DND-41 (cell line): ENCODE results near the gene PDZD8.

Experiments used
- ATAC-seq: fragments of 200-7000 bp; cut with Tn5 transposase; 3 replicates; pipeline ENCODE4 v1.9.1; 2021; ENCODE audit warnings: low read depth; ENCODE audit not compliant: insufficient read depth
- DNase-seq: peaks from one replicate; pipeline ENCODE4 v3.0.0-alpha.2; 2020
- H2AFZ ChIP-seq: 2 replicates; pipeline ENCODE4 v1.6.0; 2012; ENCODE audit warnings: low read depth, low read length
- H3K27ac ChIP-seq: 2 replicates; pipeline ENCODE4 v1.5.1; 2012; ENCODE audit warnings: low read length, inconsistent platforms
- H3K27me3 ChIP-seq: fragments of 200-600 bp; sonication (generic); 2 replicates; pipeline ENCODE4 v1.6.0; 2012; ENCODE audit warnings: low read length, mild to moderate bottlenecking, inconsistent platforms; ENCODE audit not compliant: insufficient read depth, poor library complexity
- H3K36me3 ChIP-seq: 2 replicates; pipeline ENCODE4 v1.5.1; 2012; ENCODE audit warnings: low read length, inconsistent platforms; ENCODE audit not compliant: insufficient read depth
- H3K4me1 ChIP-seq: 2 replicates; pipeline ENCODE4 v1.5.1; 2012; ENCODE audit warnings: mild to moderate bottlenecking, low read length; ENCODE audit not compliant: insufficient read depth
- H3K4me2 ChIP-seq: 2 replicates; pipeline ENCODE4 v1.6.0; 2012; ENCODE audit warnings: mild to moderate bottlenecking, moderate library complexity, low read length, inconsistent platforms; ENCODE audit not compliant: insufficient read depth
- H3K4me3 ChIP-seq, 2 experiments: fragments of 200-600 bp in 1 of 2; shearing (Covaris generic) in 1 of 2; 2 replicates each; pipeline ENCODE4 v1.5.1; 2012 to 2016; ENCODE audit warnings: inconsistent platforms in 2 of 2, low read length in 2 of 2, mild to moderate bottlenecking in 2 of 2, low read depth in 1 of 2, moderate library complexity in 1 of 2
- H3K79me2 ChIP-seq: 2 replicates; pipeline ENCODE4 v1.6.0; 2012; ENCODE audit warnings: low read length, inconsistent platforms; ENCODE audit not compliant: insufficient read depth
- H3K9ac ChIP-seq: 2 replicates; pipeline ENCODE4 v1.6.0; 2012; ENCODE audit warnings: low read depth, mild to moderate bottlenecking, inconsistent platforms, low read length, moderate library complexity
- H3K9me3 ChIP-seq: 2 replicates; pipeline ENCODE4 v1.5.1; 2012; ENCODE audit warnings: low read length, moderate library complexity, mild to moderate bottlenecking, inconsistent platforms; ENCODE audit not compliant: insufficient read depth, severe bottlenecking
- H4K20me1 ChIP-seq: 2 replicates; pipeline ENCODE4 v1.6.0; 2012; ENCODE audit warnings: low read length; ENCODE audit not compliant: insufficient read depth
- EZH2 ChIP-seq: IDR thresholded peaks from 3 replicates; pipeline ENCODE4 v1.6.1; 2012; ENCODE audit warnings: borderline replicate concordance, low read depth, mild to moderate bottlenecking, moderate library complexity, low read length, inconsistent platforms; ENCODE audit not compliant: severe bottlenecking
- TF ChIP-seq, protein P1 (sequence below): IDR thresholded peaks from 2 replicates; pipeline ENCODE4 v1.5.1; 2012; ENCODE audit warnings: borderline replicate concordance, low read length, moderate library complexity, mild to moderate bottlenecking; ENCODE audit not compliant: poor library complexity, severe bottlenecking; ENCODE audit errors: extremely low read depth

Gene PDZD8

DNA sequence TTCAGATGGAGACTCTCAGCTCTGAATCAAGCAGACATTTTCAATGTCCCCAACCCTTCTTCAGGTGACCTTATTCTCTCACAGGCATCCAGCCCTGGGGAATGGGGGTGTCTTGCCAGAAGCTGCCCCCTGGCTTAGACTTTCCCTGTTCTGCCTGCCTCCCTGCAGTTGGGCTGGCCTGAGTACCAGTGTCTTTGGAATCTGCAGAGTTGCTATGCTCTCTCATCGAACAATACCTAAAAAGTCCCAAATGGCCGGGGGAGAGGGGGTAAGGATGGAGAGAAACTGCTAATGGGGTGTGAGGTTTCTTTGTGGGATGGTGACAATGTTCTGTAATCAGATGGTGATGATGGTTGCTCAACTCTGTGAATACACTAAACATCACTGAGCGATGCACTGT is 113.7 kb downstream of the PDZD8 start:
- H3K27me3 ChIP-seq, result no peaks in the 10 kb centered on the region
- H2AFZ ChIP-seq, result no peak overlapping the region
- no peaks in the 10 kb centered on the region for H3K9me3 ChIP-seq
- no peak for ATAC-seq
- TF ChIP-seq, protein P1, sequence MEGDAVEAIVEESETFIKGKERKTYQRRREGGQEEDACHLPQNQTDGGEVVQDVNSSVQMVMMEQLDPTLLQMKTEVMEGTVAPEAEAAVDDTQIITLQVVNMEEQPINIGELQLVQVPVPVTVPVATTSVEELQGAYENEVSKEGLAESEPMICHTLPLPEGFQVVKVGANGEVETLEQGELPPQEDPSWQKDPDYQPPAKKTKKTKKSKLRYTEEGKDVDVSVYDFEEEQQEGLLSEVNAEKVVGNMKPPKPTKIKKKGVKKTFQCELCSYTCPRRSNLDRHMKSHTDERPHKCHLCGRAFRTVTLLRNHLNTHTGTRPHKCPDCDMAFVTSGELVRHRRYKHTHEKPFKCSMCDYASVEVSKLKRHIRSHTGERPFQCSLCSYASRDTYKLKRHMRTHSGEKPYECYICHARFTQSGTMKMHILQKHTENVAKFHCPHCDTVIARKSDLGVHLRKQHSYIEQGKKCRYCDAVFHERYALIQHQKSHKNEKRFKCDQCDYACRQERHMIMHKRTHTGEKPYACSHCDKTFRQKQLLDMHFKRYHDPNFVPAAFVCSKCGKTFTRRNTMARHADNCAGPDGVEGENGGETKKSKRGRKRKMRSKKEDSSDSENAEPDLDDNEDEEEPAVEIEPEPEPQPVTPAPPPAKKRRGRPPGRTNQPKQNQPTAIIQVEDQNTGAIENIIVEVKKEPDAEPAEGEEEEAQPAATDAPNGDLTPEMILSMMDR, result no peak
- TF ChIP-seq EZH2, result no peak
- H3K9ac ChIP-seq, result no peak overlapping the region
- no peak overlapping the region for H3K4me2 ChIP-seq
- no peaks in the 10 kb centered on the region for H3K79me2 ChIP-seq
- H3K4me1 ChIP-seq, result no peaks in the 10 kb centered on the region
- H3K36me3 ChIP-seq, result no peaks in the 10 kb centered on the region
- DNase-seq, result no peak
- H3K4me3 ChIP-seq, result no peak overlapping the region
- H4K20me1 ChIP-seq, result no peaks in the 10 kb centered on the region
- H3K27ac ChIP-seq, result no peak overlapping the region

DNA sequence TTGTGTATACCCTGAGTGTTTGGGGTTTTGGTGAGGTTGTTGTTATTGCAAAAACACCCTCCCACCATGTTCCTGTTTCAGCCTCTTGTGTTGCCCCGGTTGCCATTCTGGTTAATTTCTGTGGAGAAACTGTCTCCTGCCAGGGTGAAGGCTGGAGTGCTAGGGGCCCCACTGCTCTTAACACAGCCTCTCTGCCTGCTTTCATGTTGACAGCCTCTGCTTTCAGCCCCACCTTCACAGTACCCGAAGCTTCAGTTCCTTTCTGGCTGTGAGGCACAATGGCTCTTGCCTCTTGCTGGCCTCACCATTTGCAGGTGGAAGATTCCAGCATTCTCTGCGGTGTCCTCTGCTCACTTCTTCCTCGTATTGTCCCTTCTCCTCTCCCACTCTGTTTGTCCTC is 115.2 kb downstream of the PDZD8 start:
- no peaks in the 10 kb centered on the region for H3K36me3 ChIP-seq
- no peak overlapping the region for H3K9ac ChIP-seq
- H3K27ac ChIP-seq, result no peak overlapping the region
- TF ChIP-seq, protein P1, result no peak
- TF ChIP-seq EZH2, result no peak
- H4K20me1 ChIP-seq, result no peaks in the 10 kb centered on the region
- H2AFZ ChIP-seq, result no peak overlapping the region
- no peaks in the 10 kb centered on the region for H3K79me2 ChIP-seq
- ATAC-seq, result no peak
- H3K9me3 ChIP-seq, result no peaks in the 10 kb centered on the region
- no peak overlapping the region for H3K4me3 ChIP-seq
- DNase-seq, result no peak
- H3K4me1 ChIP-seq, result no peaks in the 10 kb centered on the region
- no peak overlapping the region for H3K4me2 ChIP-seq
- no peaks in the 10 kb centered on the region for H3K27me3 ChIP-seq

DNA sequence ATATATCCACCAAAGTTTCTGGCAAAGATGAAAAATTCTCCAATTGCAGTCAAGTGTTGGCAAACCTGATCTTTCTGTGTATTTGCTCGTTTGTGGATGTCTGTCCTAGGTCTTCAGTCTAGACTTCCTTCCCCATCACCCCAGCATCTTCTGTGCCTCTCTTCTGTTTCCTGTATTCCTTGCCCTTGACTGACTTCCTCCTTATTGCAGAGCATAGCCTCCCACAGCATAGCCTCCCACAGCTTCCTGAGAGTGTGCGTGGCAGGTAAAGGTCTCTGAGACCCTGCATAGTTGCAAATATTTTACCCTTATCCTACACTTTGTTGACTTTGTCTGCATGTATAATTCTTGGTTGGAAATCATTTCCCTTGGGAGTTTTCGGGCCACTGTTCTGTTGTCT is 116.0 kb downstream of the PDZD8 start:
- H3K9ac ChIP-seq, result no peak overlapping the region
- H3K9me3 ChIP-seq, result no peaks in the 10 kb centered on the region
- H4K20me1 ChIP-seq, result no peaks in the 10 kb centered on the region
- no peak overlapping the region for H2AFZ ChIP-seq
- H3K27ac ChIP-seq, result no peak overlapping the region
- no peaks in the 10 kb centered on the region for H3K36me3 ChIP-seq
- no peak overlapping the region for H3K4me2 ChIP-seq
- H3K4me1 ChIP-seq, result no peaks in the 10 kb centered on the region
- ATAC-seq (no peak), DNase-seq (no peak)
- H3K79me2 ChIP-seq, result no peaks in the 10 kb centered on the region
- no peaks in the 10 kb centered on the region for H3K27me3 ChIP-seq
- TF ChIP-seq EZH2, result no peak
- TF ChIP-seq, protein P1, result no peak
- no peak overlapping the region for H3K4me3 ChIP-seq

DNA sequence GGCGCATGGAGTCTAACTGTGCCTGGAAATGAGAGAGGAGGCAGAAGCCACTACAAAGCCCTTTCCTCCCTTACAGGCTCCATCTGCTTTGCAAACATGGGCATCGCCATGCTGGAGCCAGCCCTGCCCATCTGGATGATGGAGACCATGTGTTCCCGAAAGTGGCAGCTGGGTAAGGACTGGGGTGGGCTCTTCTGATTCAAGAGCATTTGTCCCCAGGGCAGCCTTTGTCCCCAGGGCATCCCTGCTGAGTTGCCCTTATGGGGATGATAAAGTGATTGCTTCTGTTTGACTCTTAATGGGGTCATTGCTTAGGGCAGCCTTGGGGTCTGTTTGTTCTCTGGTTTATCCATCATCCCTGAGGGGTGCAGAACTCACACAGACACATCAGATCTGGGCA is 117.5 kb downstream of the PDZD8 start:
- TF ChIP-seq, protein P1, result no peak
- TF ChIP-seq EZH2, result no peak
- no peaks in the 10 kb centered on the region for H4K20me1 ChIP-seq
- H3K36me3 ChIP-seq, result no peaks in the 10 kb centered on the region
- no peaks in the 10 kb centered on the region for H3K4me1 ChIP-seq
- H3K4me3 ChIP-seq, result no peak overlapping the region
- DNase-seq (no peak), ATAC-seq (no peak)
- H3K9me3 ChIP-seq, result no peaks in the 10 kb centered on the region
- no peaks in the 10 kb centered on the region for H3K27me3 ChIP-seq
- no peak overlapping the region for H3K9ac ChIP-seq
- H2AFZ ChIP-seq, result no peak overlapping the region
- no peak overlapping the region for H3K4me2 ChIP-seq
- H3K79me2 ChIP-seq, result no peaks in the 10 kb centered on the region
- H3K27ac ChIP-seq, result no peak overlapping the region
